ENCODE results near the gene GTF3C5.
"Not testable (repeated sequence)": the region's sequence is repeated elsewhere in the genome, so short reads cannot be mapped to it uniquely, and the experiment has no call there.

GTF3C5 gene

GRCh38 chr9:132996526-132996925 lies 34.3 kb upstream of the GTF3C5 start:
- DNase-seq (ENCODE audit: extremely low spot score) = no peak
- TF ChIP-seq CTCF (IDR thresholded peaks at IDR 0.05; ENCODE audit: control extremely low read depth, extremely low read depth, low read depth, missing control alignments) = no peak
- CTCF ChIA-PET = no interaction called here
- POLR2A ChIA-PET = no interaction called here

- POLR2A ChIA-PET = no interaction called here
- no peak for TF ChIP-seq CTCF (IDR thresholded peaks at IDR 0.05; ENCODE audit: control extremely low read depth, extremely low read depth, low read depth, missing control alignments)
- CTCF ChIA-PET = interaction anchor here (1.1 kb wide), 1 partner anchor 24 kb away, joined by 4 read pairs; no protein-coding TSS in a partner anchor
- no peak for DNase-seq (ENCODE audit: extremely low spot score)
Measured at GRCh38 chr9:132997591-132997990, 33.2 kb upstream of the GTF3C5 start.

- DNase-seq (ENCODE audit: extremely low spot score) = not testable (repeated sequence)
- ChIA-PET CTCF (interaction anchor here (1.1 kb wide), 1 partner anchor 24 kb away, joined by 4 read pairs; no protein-coding TSS in a partner anchor), POLR2A (interaction anchor here (1.1 kb wide), 1 partner anchor 15 kb away, joined by 3 read pairs; no protein-coding TSS in a partner anchor)
Measured at GRCh38 chr9:132998221-132998620, 32.6 kb upstream of the GTF3C5 start.

GRCh38 chr9:132998831-132999635 lies 31.8 kb upstream of the GTF3C5 start:
- no peak for TF ChIP-seq CTCF (IDR thresholded peaks at IDR 0.05; ENCODE audit: control extremely low read depth, extremely low read depth, low read depth, missing control alignments)
- DNase-seq (ENCODE audit: extremely low spot score) = no peak
- ChIA-PET POLR2A (interaction anchor here (1.1 kb wide), 1 partner anchor 14 kb away, joined by 3 read pairs; no protein-coding TSS in a partner anchor), CTCF (interaction anchor here (1.1 to 1.9 kb wide), 2 partner anchors 21 to 23 kb away, joined by 4 to 5 read pairs; partner anchors contain the start of gene GFI1B)

GRCh38 chr9:133002147-133003070 lies 28.4 kb upstream of the GTF3C5 start:
- CTCF ChIA-PET = interaction anchor here (0.8 to 2.6 kb wide), 4 partner anchors 9 to 26 kb away, joined by 3 to 19 read pairs (median 4); no protein-coding TSS in a partner anchor
- POLR2A ChIA-PET = no interaction called here
- DNase-seq (ENCODE audit: extremely low spot score) = no peak
- TF ChIP-seq CTCF (IDR thresholded peaks at IDR 0.05; ENCODE audit: control extremely low read depth, extremely low read depth, low read depth, missing control alignments) = no peak

- DNase-seq (ENCODE audit: extremely low spot score) = no peak
Measured at GRCh38 chr9:133003071-133003461, 27.7 kb upstream of the GTF3C5 start.

More at GRCh38 chr9:133003071-133003461, 27.7 kb upstream of the GTF3C5 start:
- POLR2A ChIA-PET = no interaction called here
- no peak for TF ChIP-seq CTCF (IDR thresholded peaks at IDR 0.05; ENCODE audit: control extremely low read depth, extremely low read depth, low read depth, missing control alignments)
- CTCF ChIA-PET = interaction anchor here (0.8 to 2.6 kb wide), 4 partner anchors 9 to 26 kb away, joined by 3 to 19 read pairs (median 4); no protein-coding TSS in a partner anchor
